HCT116 (cell line): Measurements from ENCODE around the gene SPG11. TPM values are rescaled to one million over a fixed set of nuclear protein-coding genes. Genes with fewer than 3 reads are reported as not detected.
"Not testable (repeated sequence)": the region's sequence is repeated elsewhere in the genome, so short reads cannot be mapped to it uniquely, and the experiment has no call there.

Experiments used
- ATAC-seq: fragments of 200-7000 bp; cut with Tn5 transposase; 2 replicates; pipeline ENCODE4 v1.9.1; 2020; ENCODE audit warnings: mild to moderate bottlenecking, moderate library complexity
- BruUV-seq: library from RNA; stranded (reverse); fragments of 400-500 nt; replicated peaks from 2 replicates; lab custom pipeline; 2021; lab: Mats Ljungman, UMichigan
- CTCF ChIA-PET: fragments of 300-600 bp; sonication (Branson Sonifier 250); formaldehyde crosslinking; loops from one replicate; lab custom pipeline; 2021; ENCODE audit warnings: antibody characterized with exemption; lab: Charles Lee
- POLR2A ChIA-PET: fragments of 300-600, 350-600 bp; sonication (Branson Sonifier 250); formaldehyde crosslinking; loops from one replicate; lab custom pipeline; 2021; ENCODE audit warnings: antibody characterized with exemption; lab: Charles Lee
- RAD21 ChIA-PET, 2 experiments: fragments of 300-600 bp; sonication (Branson Sonifier 250); formaldehyde crosslinking; loops; one replicate each; lab custom pipeline; 2023; ENCODE audit warnings: low total read pairs in 2 of 2; ENCODE audit not compliant: uncharacterized antibody in 2 of 2, unreplicated experiment in 2 of 2, low non-redundant PET in 1 of 2; lab: Charles Lee
- DNase-seq: peaks from one replicate; pipeline ENCODE4 v3.0.0-alpha.2; 2010; ENCODE audit warnings: low read depth, low spot score
- H2AFZ ChIP-seq: fragments of 200-600 bp; shearing (Covaris generic), sonication (generic); 2 replicates; pipeline ENCODE4 v1.6.1; 2017; ENCODE audit warnings: low read depth, mixed run types, mixed read lengths, antibody characterized with exemption, low read length; ENCODE audit not compliant: poor library complexity, severe bottlenecking
- H3K27ac ChIP-seq: 2 replicates; pipeline ENCODE4 v1.5.1; 2012; ENCODE audit warnings: low read depth, low read length
- H3K27me3 ChIP-seq: fragments of 200-600 bp; sonication (generic); 2 replicates; pipeline ENCODE4 v1.6.1; 2016; ENCODE audit warnings: mixed run types, low read length, mixed read lengths; ENCODE audit not compliant: insufficient read depth
- H3K36me3 ChIP-seq, 2 experiments: fragments of 200-500 bp in 1 of 2; fragments of 200-600 bp in 1 of 2; sonication (Bioruptor generic) in 1 of 2; sonication (generic) in 1 of 2; 2 replicates each; pipeline versions ENCODE4 v1.5.1 to v1.6.1; 2014 to 2016; ENCODE audit warnings: low read length in 2 of 2, inconsistent platforms in 1 of 2, mixed read lengths in 1 of 2, mixed run types in 1 of 2; ENCODE audit not compliant: insufficient read depth in 2 of 2, control insufficient read depth in 1 of 2
- H3K4me1 ChIP-seq, 2 experiments: fragments of 200-600 bp in 1 of 2; sonication (generic) in 1 of 2; 2 replicates each; pipeline versions ENCODE4 v1.5.1 to v1.6.1; 2012 to 2017; ENCODE audit warnings: low read length in 2 of 2, inconsistent platforms in 1 of 2, mild to moderate bottlenecking in 1 of 2, mixed read lengths in 1 of 2, mixed run types in 1 of 2, moderate library complexity in 1 of 2; ENCODE audit not compliant: insufficient read depth in 2 of 2, control insufficient read depth in 1 of 2
- H3K4me2 ChIP-seq: fragments of 200-600 bp; sonication (generic); 2 replicates; pipeline ENCODE4 v1.6.1; 2017; ENCODE audit warnings: mixed run types, low read length, mixed read lengths
- H3K4me3 ChIP-seq, 2 experiments: fragments of 200-600 bp in 1 of 2; sonication (generic) in 1 of 2; replicated peaks in 1 of 2; 2 replicates each; pipeline ENCODE4 v1.5.1; 2011 to 2016; ENCODE audit warnings: low read length in 2 of 2, control low read depth in 1 of 2, low read depth in 1 of 2, mild to moderate bottlenecking in 1 of 2, mixed read lengths in 1 of 2, mixed run types in 1 of 2
- H3K79me2 ChIP-seq: fragments of 200-600 bp; sonication (generic); 2 replicates; pipeline ENCODE4 v1.6.1; 2017; ENCODE audit warnings: mild to moderate bottlenecking, mixed run types, low read length, moderate library complexity, mixed read lengths; ENCODE audit not compliant: insufficient read depth
- H3K9ac ChIP-seq: fragments of 200-600 bp; sonication (generic); 2 replicates; pipeline ENCODE4 v1.6.1; 2016; ENCODE audit warnings: low read length, mixed read lengths
- H3K9me2 ChIP-seq: fragments of 200-600 bp; sonication (generic), shearing (Covaris generic); 2 replicates; pipeline ENCODE4 v1.6.1; 2017; ENCODE audit warnings: mixed run types, mild to moderate bottlenecking, moderate library complexity; ENCODE audit not compliant: insufficient read depth
- H3K9me3 ChIP-seq, 2 experiments: fragments of 200-500 bp in 1 of 2; fragments of 200-600 bp in 1 of 2; sonication (Bioruptor generic) in 1 of 2; sonication (generic) in 1 of 2; 2 replicates each; pipeline ENCODE4 v1.6.1; 2014 to 2017; ENCODE audit warnings: low read length in 2 of 2, mixed read lengths in 2 of 2, inconsistent platforms in 1 of 2, low read depth in 1 of 2, mild to moderate bottlenecking in 1 of 2, mixed run types in 1 of 2, moderate library complexity in 1 of 2; ENCODE audit not compliant: control insufficient read depth in 1 of 2, insufficient read depth in 1 of 2
- H4K20me1 ChIP-seq: fragments of 200-600 bp; sonication (generic), shearing (Covaris generic); 2 replicates; pipeline ENCODE4 v1.6.1; 2017; ENCODE audit warnings: mixed run types, mild to moderate bottlenecking, moderate library complexity; ENCODE audit not compliant: insufficient read depth
- POLR2AphosphoS5 ChIP-seq: IDR thresholded peaks from 2 replicates; pipeline ENCODE4 v1.6.1; 2011; ENCODE audit warnings: mild to moderate bottlenecking, low read depth, low read length, moderate library complexity
- RAD21 ChIP-seq: IDR thresholded peaks from 2 replicates; pipeline ENCODE4 v1.6.1; 2012; ENCODE audit warnings: low read depth, mild to moderate bottlenecking
- intact Hi-C: fragments of 100-400 bp; cut with micrococcal nuclease; formaldehyde crosslinking; loops from 2 replicates; pipeline ENCODE4 v1.10.0; 2022
- total RNA-seq: library from RNA; stranded (reverse); gene quantifications from one replicate; pipeline ENCODE4 v1.2.1, GENCODE V29; 2021; ENCODE audit not compliant: unreplicated experiment
- TF ChIP-seq, protein P1 (sequence below), 3 experiments: fragments of 200-600 bp in 1 of 3; sonication (generic) in 1 of 3; IDR thresholded peaks in 2 of 3; conservative IDR thresholded peaks in 1 of 3; 2 replicates each; pipeline ENCODE4 v1.5.1; 2012 to 2017; ENCODE audit warnings: low read depth in 2 of 3, low read length in 2 of 3, antibody characterized with exemption in 1 of 3, borderline replicate concordance in 1 of 3, control low read depth in 1 of 3, mild to moderate bottlenecking in 1 of 3, mixed read lengths in 1 of 3, mixed run types in 1 of 3, moderate library complexity in 1 of 3; ENCODE audit not compliant: insufficient read depth in 1 of 3

Gene SPG11
- total RNA-seq, 1 experiment from 2014 or later = 34.8 TPM

DNA sequence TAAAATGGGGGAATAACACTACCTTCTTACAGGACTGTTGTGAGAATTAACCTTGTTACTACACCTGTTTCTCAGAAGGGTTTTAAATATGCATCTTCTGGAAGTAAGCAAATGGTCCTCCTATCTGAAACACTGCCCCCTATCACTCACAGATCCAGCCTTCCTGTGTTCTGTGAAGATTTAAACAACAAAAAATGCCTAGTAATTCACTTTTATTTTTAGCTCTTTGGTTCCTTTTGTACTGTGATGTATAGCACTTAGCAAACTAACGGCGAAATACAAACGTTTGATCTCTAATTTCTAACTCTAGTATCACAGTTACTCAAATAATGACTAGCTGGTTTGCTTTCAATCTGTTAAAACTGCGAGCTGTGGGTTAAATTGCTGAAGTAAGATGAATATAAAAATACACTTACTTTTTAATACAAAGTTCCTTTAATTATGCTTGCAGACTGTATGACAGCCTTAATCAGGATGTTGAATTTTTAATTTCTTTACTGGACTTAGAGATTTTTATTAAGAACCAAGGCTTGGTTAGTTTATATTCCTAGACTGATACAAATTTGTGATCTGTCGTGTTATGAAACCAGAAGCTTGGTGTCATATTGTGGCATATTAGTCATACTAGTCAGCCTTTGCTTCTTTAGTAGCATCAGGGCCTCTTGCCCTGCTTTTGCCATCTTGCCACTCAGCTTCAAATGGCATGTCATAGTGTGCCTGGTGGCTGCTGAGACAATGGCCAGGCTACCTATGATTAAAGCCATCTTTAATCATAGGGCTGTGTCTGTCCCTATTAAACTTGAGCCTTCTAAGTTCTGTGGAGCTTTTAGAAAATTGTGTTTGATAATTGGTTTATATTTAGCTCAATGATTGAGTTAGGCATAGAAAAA lies 117.3 kb downstream of the SPG11 start:
- TF ChIP-seq POLR2AphosphoS5 = no peak
- peak; percentile 23 for TF ChIP-seq RAD21
- TF ChIP-seq, protein P1, sequence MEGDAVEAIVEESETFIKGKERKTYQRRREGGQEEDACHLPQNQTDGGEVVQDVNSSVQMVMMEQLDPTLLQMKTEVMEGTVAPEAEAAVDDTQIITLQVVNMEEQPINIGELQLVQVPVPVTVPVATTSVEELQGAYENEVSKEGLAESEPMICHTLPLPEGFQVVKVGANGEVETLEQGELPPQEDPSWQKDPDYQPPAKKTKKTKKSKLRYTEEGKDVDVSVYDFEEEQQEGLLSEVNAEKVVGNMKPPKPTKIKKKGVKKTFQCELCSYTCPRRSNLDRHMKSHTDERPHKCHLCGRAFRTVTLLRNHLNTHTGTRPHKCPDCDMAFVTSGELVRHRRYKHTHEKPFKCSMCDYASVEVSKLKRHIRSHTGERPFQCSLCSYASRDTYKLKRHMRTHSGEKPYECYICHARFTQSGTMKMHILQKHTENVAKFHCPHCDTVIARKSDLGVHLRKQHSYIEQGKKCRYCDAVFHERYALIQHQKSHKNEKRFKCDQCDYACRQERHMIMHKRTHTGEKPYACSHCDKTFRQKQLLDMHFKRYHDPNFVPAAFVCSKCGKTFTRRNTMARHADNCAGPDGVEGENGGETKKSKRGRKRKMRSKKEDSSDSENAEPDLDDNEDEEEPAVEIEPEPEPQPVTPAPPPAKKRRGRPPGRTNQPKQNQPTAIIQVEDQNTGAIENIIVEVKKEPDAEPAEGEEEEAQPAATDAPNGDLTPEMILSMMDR (IDR thresholded peaks at IDR 0.05 in 2 of 3, conservative IDR thresholded peaks at IDR 0.05 in 1 of 3; ENCODE audit: borderline replicate concordance in 1 of 3, insufficient read depth in 1 of 3, low read depth in 2 of 3, low read length in 2 of 3) = peak in 2 of 3 experiments; percentile 46 to 59; a peak in 4 of 6 replicates
- Histone ChIP-seq H3K9me2 (no peaks in the 10 kb centered on the region), H3K4me2 (no peak overlapping the region), H3K9me3 (no peaks in the 10 kb centered on the region), H2AFZ (no peak overlapping the region), H3K9ac (no peak overlapping the region), H3K27ac (no peak overlapping the region), H3K4me1 (peaks cover 2 to 6% of the 10 kb centered on the region in 2 experiments; a peak in 3 of 4 replicates), H4K20me1 (peaks cover 54% of the 10 kb centered on the region), H3K27me3 (no peaks in the 10 kb centered on the region), H3K36me3 (peaks cover 8 to 35% of the 10 kb centered on the region in 2 experiments; a peak in 3 of 4 replicates), H3K4me3 (no peak overlapping the region), H3K79me2 (peaks cover 99% of the 10 kb centered on the region)
- intact Hi-C loops = no loop called here
- ChIA-PET CTCF (interaction anchor here (0.7 to 1.9 kb wide), 5 partner anchors 9 to 322 kb away, joined by 3 to 8 read pairs (median 6); partner anchors contain the start of gene EIF3J), RAD21 (no interaction called here), POLR2A (interaction anchor here (0.7 to 2.3 kb wide), 2 partner anchors 9 to 1103 kb away, joined by 4 to 15 read pairs; partner anchors contain the start of gene EIF3J)
- BruUV-seq = no TSS peak
- DNase-seq (no peak), ATAC-seq (peak; percentile 66)

DNA sequence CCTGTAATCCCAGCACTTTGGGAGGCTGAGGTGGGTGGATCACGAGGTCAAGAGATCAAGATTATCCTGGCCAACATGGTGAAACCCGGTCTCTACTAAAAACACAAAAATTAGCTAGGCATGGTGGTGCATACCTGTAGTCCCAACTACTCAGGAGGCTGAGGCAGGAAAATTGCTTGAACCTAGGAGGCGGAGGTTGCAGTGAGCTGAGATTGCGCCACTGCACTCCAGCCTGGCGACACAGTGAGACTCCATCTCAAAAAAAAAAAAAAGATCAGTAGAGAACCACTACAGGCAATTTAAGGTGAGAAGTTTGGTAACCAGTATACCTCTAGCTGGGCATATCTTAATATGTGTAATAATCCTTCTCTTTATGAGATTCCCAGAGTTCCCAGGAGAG lies 118.7 kb downstream of the SPG11 start:
- H3K9ac ChIP-seq, CTCF ChIA-PET, H3K9me3 ChIP-seq, H3K9me2 ChIP-seq, DNase-seq, intact Hi-C loops, H3K4me2 ChIP-seq, ATAC-seq, H3K4me3 ChIP-seq, BruUV-seq, RAD21 ChIA-PET, H3K27me3 ChIP-seq, H3K27ac ChIP-seq, H2AFZ ChIP-seq: not testable (repeated sequence)
- peaks cover 50% of the 10 kb centered on the region for H4K20me1 ChIP-seq
- peaks cover 97% of the 10 kb centered on the region for H3K79me2 ChIP-seq
- H3K4me1 ChIP-seq = peaks cover 0 to 15% of the 10 kb centered on the region in 2 experiments; a peak in 2 of 4 replicates
- POLR2A ChIA-PET = interaction anchor here (2.3 kb wide), 1 partner anchor 8 kb away, joined by 15 read pairs; the partner anchor contains the start of gene EIF3J
- peaks cover 6 to 36% of the 10 kb centered on the region in 2 experiments for H3K36me3 ChIP-seq
